Vagina (tissue), 2 donors: Measurements from ENCODE around the gene GHRL. TPM values are rescaled to one million over a fixed set of nuclear protein-coding genes. Genes with fewer than 3 reads are reported as not detected.
"Not testable (repeated sequence)": the region's sequence is repeated elsewhere in the genome, so short reads cannot be mapped to it uniquely, and the experiment has no call there.

Experiments
- DNase-seq, 2 donors: peaks; one replicate each; pipeline ENCODE4 v3.0.0-alpha.2; 2017; ENCODE audit errors: extremely low spot score in 2 of 2
- H3K27ac ChIP-seq: fragments of 200-600 bp; sonication (generic); one replicate; pipeline ENCODE4 v1.5.1; 2019
- H3K27me3 ChIP-seq: fragments of 200-600 bp; sonication (generic); one replicate; pipeline ENCODE4 v1.5.1; 2019
- H3K36me3 ChIP-seq, 2 donors: fragments of 200-600 bp; sonication (generic); one replicate each; pipeline ENCODE4 v1.5.1; 2017 to 2019
- H3K4me1 ChIP-seq: fragments of 200-600 bp; sonication (generic); one replicate; pipeline ENCODE4 v1.5.1; 2019
- H3K4me3 ChIP-seq, 2 donors: fragments of 200-600 bp; sonication (generic); 1 replicate in 1 of 2; 2 replicates in 1 of 2; pipeline ENCODE4 v1.5.1; 2016 to 2019
- H3K9me3 ChIP-seq: fragments of 200-600 bp; sonication (generic); one replicate; pipeline ENCODE4 v1.5.1; 2019
- POLR2A ChIP-seq, 2 donors: fragments of 450-650 bp; IDR thresholded peaks; one replicate each; pipeline ENCODE4 v1.6.1; 2017; ENCODE audit warnings: antibody characterized with exemption in 2 of 2, mild to moderate bottlenecking in 2 of 2, moderate library complexity in 2 of 2
- POLR2AphosphoS5 ChIP-seq, 2 donors: sonication (generic); formaldehyde crosslinking; IDR thresholded peaks; one replicate each; pipeline ENCODE4 v1.9.0; 2017; ENCODE audit warnings: antibody characterized with exemption in 2 of 2, mild to moderate bottlenecking in 2 of 2, low read depth in 1 of 2; ENCODE audit not compliant: insufficient read depth in 1 of 2
- intact Hi-C: fragments of 100-400 bp; cut with DNase I; formaldehyde crosslinking; loops from one replicate; pipeline ENCODE4 v1.15.1; 2023
- total RNA-seq: library from RNA; depleted of rRNA; stranded (reverse); fragments of >200 nt; gene quantifications from one replicate; pipeline ENCODE4 v1.2.3, GENCODE V29; 2016
- TF ChIP-seq, protein P1 (sequence below), 3 experiments: fragments of 450-650 bp in 2 of 3; fragments of 200-600 bp in 1 of 3; sonication (generic) in 1 of 3; IDR thresholded peaks; one replicate each; pipeline ENCODE4 v1.5.1; 2017 to 2019; ENCODE audit warnings: antibody characterized with exemption in 3 of 3, mild to moderate bottlenecking in 2 of 3, moderate library complexity in 2 of 3

The GHRL gene
- total RNA-seq, 1 donor from 2014 or later = not detected

DNA sequence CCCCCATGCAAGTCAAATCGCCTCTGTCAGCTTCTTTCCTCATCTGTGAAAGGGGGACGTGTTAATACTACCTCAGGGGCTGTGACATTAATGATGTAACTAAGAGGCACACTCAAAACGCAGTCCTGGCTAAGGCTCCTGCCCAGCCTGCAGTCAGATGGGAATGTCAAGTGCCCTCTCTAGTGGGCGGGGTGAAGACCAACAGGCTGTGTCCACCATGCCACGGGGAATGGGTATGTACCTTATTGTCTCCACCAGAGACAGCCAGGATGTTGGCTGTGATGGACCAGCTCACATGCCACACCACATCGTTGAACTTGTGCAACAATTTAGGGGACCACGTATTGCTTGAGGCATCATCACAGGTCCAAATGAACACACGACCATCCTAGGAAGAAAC lies 11.0 kb upstream of the GHRL start:
- no peak for TF ChIP-seq POLR2A (IDR thresholded peaks at IDR 0.05)
- no peak for TF ChIP-seq POLR2AphosphoS5 (IDR thresholded peaks at IDR 0.05; ENCODE audit: insufficient read depth in 1 of 2, low read depth in 1 of 2)
- TF ChIP-seq, protein P1, sequence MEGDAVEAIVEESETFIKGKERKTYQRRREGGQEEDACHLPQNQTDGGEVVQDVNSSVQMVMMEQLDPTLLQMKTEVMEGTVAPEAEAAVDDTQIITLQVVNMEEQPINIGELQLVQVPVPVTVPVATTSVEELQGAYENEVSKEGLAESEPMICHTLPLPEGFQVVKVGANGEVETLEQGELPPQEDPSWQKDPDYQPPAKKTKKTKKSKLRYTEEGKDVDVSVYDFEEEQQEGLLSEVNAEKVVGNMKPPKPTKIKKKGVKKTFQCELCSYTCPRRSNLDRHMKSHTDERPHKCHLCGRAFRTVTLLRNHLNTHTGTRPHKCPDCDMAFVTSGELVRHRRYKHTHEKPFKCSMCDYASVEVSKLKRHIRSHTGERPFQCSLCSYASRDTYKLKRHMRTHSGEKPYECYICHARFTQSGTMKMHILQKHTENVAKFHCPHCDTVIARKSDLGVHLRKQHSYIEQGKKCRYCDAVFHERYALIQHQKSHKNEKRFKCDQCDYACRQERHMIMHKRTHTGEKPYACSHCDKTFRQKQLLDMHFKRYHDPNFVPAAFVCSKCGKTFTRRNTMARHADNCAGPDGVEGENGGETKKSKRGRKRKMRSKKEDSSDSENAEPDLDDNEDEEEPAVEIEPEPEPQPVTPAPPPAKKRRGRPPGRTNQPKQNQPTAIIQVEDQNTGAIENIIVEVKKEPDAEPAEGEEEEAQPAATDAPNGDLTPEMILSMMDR (IDR thresholded peaks at IDR 0.05) = no peak
- Histone ChIP-seq H3K36me3 (peaks cover 0 to 82% of the 10 kb centered on the region in 2 donors), H3K4me1 (no peaks in the 10 kb centered on the region), H3K4me3 (no peak overlapping the region), H3K27me3 (no peaks in the 10 kb centered on the region), H3K27ac (no peak overlapping the region), H3K9me3 (no peaks in the 10 kb centered on the region)
- no peak for DNase-seq
- intact Hi-C loops = no loop called here

GRCh38 chr3:10303105-10303504 lies 10.4 kb upstream of the GHRL start:
- TF ChIP-seq POLR2AphosphoS5 (IDR thresholded peaks at IDR 0.05; ENCODE audit: insufficient read depth in 1 of 2, low read depth in 1 of 2) = no peak
- TF ChIP-seq POLR2A (IDR thresholded peaks at IDR 0.05) = no peak
- TF ChIP-seq, protein P1 (IDR thresholded peaks at IDR 0.05) = no peak
- no peak overlapping the region for H3K4me3 ChIP-seq
- peaks cover 0 to 79% of the 10 kb centered on the region in 2 donors for H3K36me3 ChIP-seq
- H3K27ac ChIP-seq = no peak overlapping the region
- no peaks in the 10 kb centered on the region for H3K27me3 ChIP-seq
- H3K4me1 ChIP-seq = no peaks in the 10 kb centered on the region
- H3K9me3 ChIP-seq = no peaks in the 10 kb centered on the region
- no peak for DNase-seq
- intact Hi-C loops = no loop called here

DNA sequence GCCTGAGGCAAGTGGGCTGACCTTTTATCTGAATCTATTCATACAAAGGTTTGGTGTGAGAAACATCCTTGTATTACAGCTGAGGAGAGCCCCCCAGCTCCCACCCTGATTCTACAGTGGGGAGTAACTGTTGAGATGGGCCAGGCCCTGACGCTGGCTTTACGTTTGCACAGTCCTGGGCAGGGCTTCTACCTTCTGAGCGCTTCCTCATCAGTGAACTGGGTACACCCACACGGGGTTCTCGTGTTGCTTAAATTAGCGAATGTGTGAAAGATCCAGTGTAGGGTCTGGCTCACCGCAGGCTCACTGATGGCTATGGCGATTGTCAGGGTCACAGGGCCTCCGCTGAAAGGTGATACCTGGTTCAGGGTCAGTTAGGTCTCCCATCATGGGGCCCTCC lies 7.3 kb upstream of the GHRL start:
- no peak overlapping the region for H3K27ac ChIP-seq
- TF ChIP-seq, protein P1 (IDR thresholded peaks at IDR 0.05) = no peak
- TF ChIP-seq POLR2A (IDR thresholded peaks at IDR 0.05) = no peak
- TF ChIP-seq POLR2AphosphoS5 (IDR thresholded peaks at IDR 0.05; ENCODE audit: insufficient read depth in 1 of 2, low read depth in 1 of 2) = no peak
- intact Hi-C loops = no loop called here
- peaks cover 0 to 63% of the 10 kb centered on the region in 2 donors for H3K36me3 ChIP-seq
- H3K27me3 ChIP-seq = no peaks in the 10 kb centered on the region
- no peak overlapping the region for H3K4me3 ChIP-seq
- H3K4me1 ChIP-seq = no peaks in the 10 kb centered on the region
- no peak for DNase-seq
- H3K9me3 ChIP-seq = no peaks in the 10 kb centered on the region

DNA sequence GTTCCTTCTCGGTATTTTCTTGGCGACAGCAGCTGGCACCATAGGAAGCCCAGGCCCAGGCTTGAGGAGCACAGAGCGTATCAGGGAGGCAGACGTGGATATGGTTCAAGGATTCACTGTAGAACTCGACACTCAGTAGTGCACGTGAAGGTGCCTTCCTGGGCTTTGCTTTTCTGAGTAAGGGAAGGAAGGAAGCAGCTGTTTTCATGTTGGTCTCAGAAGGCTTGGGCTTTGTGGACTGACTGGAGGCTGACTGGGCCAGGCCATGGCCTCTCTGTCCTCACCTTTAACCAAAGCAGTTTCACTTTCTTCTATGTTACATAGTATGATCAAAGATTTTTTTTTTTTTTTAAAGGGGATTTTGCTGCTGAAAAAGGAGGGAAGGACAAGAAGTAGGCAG lies 6.9 kb upstream of the GHRL start:
- H3K27ac ChIP-seq = no peak overlapping the region
- no peaks in the 10 kb centered on the region for H3K4me1 ChIP-seq
- H3K9me3 ChIP-seq = no peaks in the 10 kb centered on the region
- no peak for DNase-seq
- no peak overlapping the region for H3K4me3 ChIP-seq
- H3K36me3 ChIP-seq = peaks cover 0 to 59% of the 10 kb centered on the region in 2 donors
- intact Hi-C loops = no loop called here
- TF ChIP-seq POLR2A (IDR thresholded peaks at IDR 0.05) (no peak), POLR2AphosphoS5 (IDR thresholded peaks at IDR 0.05; ENCODE audit: insufficient read depth in 1 of 2, low read depth in 1 of 2) (no peak)
- TF ChIP-seq, protein P1 (IDR thresholded peaks at IDR 0.05) = no peak
- H3K27me3 ChIP-seq = no peaks in the 10 kb centered on the region

GRCh38 chr3:10299175-10299574 lies 6.4 kb upstream of the GHRL start:
- intact Hi-C loops = no loop called here
- no peaks in the 10 kb centered on the region for H3K27me3 ChIP-seq
- TF ChIP-seq POLR2AphosphoS5 (IDR thresholded peaks at IDR 0.05; ENCODE audit: insufficient read depth in 1 of 2, low read depth in 1 of 2) (no peak), POLR2A (IDR thresholded peaks at IDR 0.05) (no peak)
- TF ChIP-seq, protein P1 (IDR thresholded peaks at IDR 0.05) = no peak
- no peak overlapping the region for H3K4me3 ChIP-seq
- no peak for DNase-seq
- H3K27ac ChIP-seq = no peak overlapping the region
- peaks cover 0 to 54% of the 10 kb centered on the region in 2 donors for H3K36me3 ChIP-seq
- H3K9me3 ChIP-seq = no peaks in the 10 kb centered on the region
- no peaks in the 10 kb centered on the region for H3K4me1 ChIP-seq

DNA sequence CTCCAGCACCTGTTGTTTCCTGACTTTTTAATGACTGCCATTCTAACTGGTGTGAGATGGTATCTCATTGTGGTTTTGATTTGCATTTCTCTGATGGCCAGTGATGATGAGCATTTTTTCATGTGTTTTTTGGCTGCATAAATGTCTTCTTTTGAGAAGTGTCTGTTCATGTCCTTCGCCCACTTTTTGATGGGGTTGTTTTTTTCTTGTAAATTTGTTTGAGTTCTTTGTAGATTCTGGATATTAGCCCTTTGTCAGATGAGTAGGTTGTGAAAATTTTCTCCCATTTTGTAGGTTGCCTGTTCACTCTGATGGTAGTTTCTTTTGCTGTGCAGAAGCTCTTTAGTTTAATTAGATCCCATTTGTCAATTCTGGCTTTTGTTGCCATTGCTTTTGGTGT lies 5.3 kb upstream of the GHRL start:
- H3K27me3 ChIP-seq, H3K4me1 ChIP-seq, intact Hi-C loops, DNase-seq, H3K27ac ChIP-seq, H3K9me3 ChIP-seq, H3K4me3 ChIP-seq: not testable (repeated sequence)
- peaks cover 0 to 42% of the 10 kb centered on the region in 2 donors for H3K36me3 ChIP-seq
